HG03045 (cell line): ENCODE results near the gene ECT2L.

Experiments used
- ATAC-seq: cut with Tn5 transposase; IDR thresholded peaks from one replicate; pipeline ENCODE4 v1.9.1; 2021; ENCODE audit warnings: mild to moderate bottlenecking, moderate library complexity; ENCODE audit not compliant: unreplicated experiment

ECT2L gene

GRCh38 chr6:138857775-138858174 is 61.9 kb downstream of the ECT2L start:
- no peak for ATAC-seq

- no peak for ATAC-seq
Measured at GRCh38 chr6:138862456-138862855, 66.6 kb downstream of the ECT2L start.

- ATAC-seq = no peak
Measured at GRCh38 chr6:138863321-138863720, 67.4 kb downstream of the ECT2L start.

- ATAC-seq = no peak
Measured at GRCh38 chr6:138864343-138864890, 68.5 kb downstream of the ECT2L start.

GRCh38 chr6:138865480-138866109 is 69.7 kb downstream of the ECT2L start:
- ATAC-seq = no peak

- no peak for ATAC-seq
Measured at GRCh38 chr6:138868181-138868580, 72.3 kb downstream of the ECT2L start.

- no peak for ATAC-seq
Measured at GRCh38 chr6:138869398-138869797, 73.5 kb downstream of the ECT2L start.

- no peak for ATAC-seq
Measured at GRCh38 chr6:138873191-138873590, 77.3 kb downstream of the ECT2L start.

GRCh38 chr6:138882369-138883017 is 86.6 kb downstream of the ECT2L start:
- peak; percentile 71 for ATAC-seq

- ATAC-seq = no peak
Measured at GRCh38 chr6:138885156-138885819, 89.4 kb downstream of the ECT2L start.

GRCh38 chr6:138891255-138891986 is 95.5 kb downstream of the ECT2L start:
- ATAC-seq = no peak

GRCh38 chr6:138896104-138896756 is 100.3 kb downstream of the ECT2L start:
- ATAC-seq = no peak

- no peak for ATAC-seq
Measured at GRCh38 chr6:138897031-138897430, 101.1 kb downstream of the ECT2L start.

GRCh38 chr6:138907167-138907566 is 111.3 kb downstream of the ECT2L start:
- ATAC-seq = no peak

- ATAC-seq = no peak
Measured at GRCh38 chr6:138909511-138909910, 113.6 kb downstream of the ECT2L start.

- no peak for ATAC-seq
Measured at GRCh38 chr6:138909975-138910374, 114.1 kb downstream of the ECT2L start.

- no peak for ATAC-seq
Measured at GRCh38 chr6:138912308-138912707, 116.4 kb downstream of the ECT2L start.

GRCh38 chr6:138914701-138915100 is 118.8 kb downstream of the ECT2L start:
- ATAC-seq = no peak

GRCh38 chr6:138920906-138921305 is 125.0 kb downstream of the ECT2L start:
- no peak for ATAC-seq

GRCh38 chr6:138923561-138923960 is 127.7 kb downstream of the ECT2L start:
- no peak for ATAC-seq

GRCh38 chr6:138925806-138926205 is 129.9 kb downstream of the ECT2L start:
- ATAC-seq = no peak
